Lower lobe of right lung (tissue), 2 donors: Measurements from ENCODE around the gene BCAN. TPM values are rescaled to one million over a fixed set of nuclear protein-coding genes. Genes with fewer than 3 reads are reported as not detected.
A peak's percentile ranks its signal among the peaks of the same experiment; 100 is the strongest.

Experiments used
- ATAC-seq, 2 donors: fragments of 200-7000 bp; cut with Tn5 transposase; one replicate each; pipeline ENCODE4 v1.9.1; 2020 to 2022; ENCODE audit warnings: mild to moderate bottlenecking in 2 of 2, moderate library complexity in 2 of 2
- DNase-seq: peaks from one replicate; pipeline ENCODE4 v3.0.0-alpha.2; 2020
- H3K27ac ChIP-seq: fragments of 200-600 bp; one replicate; pipeline ENCODE4 v1.8.0; 2022
- H3K27me3 ChIP-seq: fragments of 200-600 bp; one replicate; pipeline ENCODE4 v1.8.0; 2022; ENCODE audit warnings: low read depth
- H3K36me3 ChIP-seq: fragments of 200-600 bp; one replicate; pipeline ENCODE4 v1.8.0; 2022; ENCODE audit warnings: mild to moderate bottlenecking
- H3K4me1 ChIP-seq: fragments of 200-600 bp; one replicate; pipeline ENCODE4 v1.8.0; 2022
- H3K4me3 ChIP-seq: fragments of 200-600 bp; one replicate; pipeline ENCODE4 v1.8.0; 2022; ENCODE audit warnings: mild to moderate bottlenecking
- H3K9me3 ChIP-seq: fragments of 200-600 bp; one replicate; pipeline ENCODE4 v1.8.0; 2022
- intact Hi-C: fragments of 100-400 bp; cut with DNase I; formaldehyde crosslinking; loops from one replicate; pipeline ENCODE4 v1.11.0; 2022
- total RNA-seq: library from RNA; stranded (reverse); fragmentation: NEBNext Ultra II Directional; extraction: Animal tissue kit (Norgen Biotek cat#: 25700); gene quantifications from one replicate; pipeline ENCODE4 v1.2.1, GENCODE V29; 2021
- TF ChIP-seq, protein P1 (sequence below): fragments of 200-600 bp; IDR thresholded peaks from one replicate; pipeline ENCODE4 v1.8.0; 2022; ENCODE audit warnings: antibody characterized with exemption, mild to moderate bottlenecking
- donor health status: DM: no; HTN: yes; CAD: no; lungs with severe emphysema.

Gene BCAN
- total RNA-seq, 1 donor from 2014 or later: not detected

DNA sequence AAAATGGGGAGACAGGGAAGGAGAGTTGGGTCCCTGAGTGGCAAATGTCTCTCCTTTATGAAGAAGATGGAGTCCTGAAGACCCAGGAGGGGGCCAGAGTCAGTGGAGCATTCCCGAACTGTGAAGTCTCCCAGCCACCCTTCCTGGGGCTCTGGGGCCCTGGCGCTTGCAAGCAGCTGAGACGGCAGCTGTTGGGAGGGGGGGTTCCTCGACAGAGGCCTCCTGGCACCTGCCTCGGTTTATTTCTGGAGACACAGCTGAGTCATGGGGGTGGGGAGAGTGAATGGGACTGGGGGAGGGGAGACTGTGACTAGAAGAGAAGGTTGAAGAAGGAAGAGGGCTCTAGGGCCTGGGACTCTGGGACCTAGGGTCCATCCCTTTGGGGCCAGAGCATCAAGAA is 21.3 kb downstream of the BCAN start:
- peak overlapping the region; percentile 76 for H3K27ac ChIP-seq
- TF ChIP-seq, protein P1, sequence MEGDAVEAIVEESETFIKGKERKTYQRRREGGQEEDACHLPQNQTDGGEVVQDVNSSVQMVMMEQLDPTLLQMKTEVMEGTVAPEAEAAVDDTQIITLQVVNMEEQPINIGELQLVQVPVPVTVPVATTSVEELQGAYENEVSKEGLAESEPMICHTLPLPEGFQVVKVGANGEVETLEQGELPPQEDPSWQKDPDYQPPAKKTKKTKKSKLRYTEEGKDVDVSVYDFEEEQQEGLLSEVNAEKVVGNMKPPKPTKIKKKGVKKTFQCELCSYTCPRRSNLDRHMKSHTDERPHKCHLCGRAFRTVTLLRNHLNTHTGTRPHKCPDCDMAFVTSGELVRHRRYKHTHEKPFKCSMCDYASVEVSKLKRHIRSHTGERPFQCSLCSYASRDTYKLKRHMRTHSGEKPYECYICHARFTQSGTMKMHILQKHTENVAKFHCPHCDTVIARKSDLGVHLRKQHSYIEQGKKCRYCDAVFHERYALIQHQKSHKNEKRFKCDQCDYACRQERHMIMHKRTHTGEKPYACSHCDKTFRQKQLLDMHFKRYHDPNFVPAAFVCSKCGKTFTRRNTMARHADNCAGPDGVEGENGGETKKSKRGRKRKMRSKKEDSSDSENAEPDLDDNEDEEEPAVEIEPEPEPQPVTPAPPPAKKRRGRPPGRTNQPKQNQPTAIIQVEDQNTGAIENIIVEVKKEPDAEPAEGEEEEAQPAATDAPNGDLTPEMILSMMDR: no peak
- no peaks in the 10 kb centered on the region for H3K27me3 ChIP-seq
- no peak overlapping the region for H3K4me3 ChIP-seq
- no peaks in the 10 kb centered on the region for H3K36me3 ChIP-seq
- no peak for ATAC-seq
- H3K9me3 ChIP-seq: no peaks in the 10 kb centered on the region
- intact Hi-C loops: no loop called here
- H3K4me1 ChIP-seq: peaks cover 94% of the 10 kb centered on the region
- DNase-seq: no peak

DNA sequence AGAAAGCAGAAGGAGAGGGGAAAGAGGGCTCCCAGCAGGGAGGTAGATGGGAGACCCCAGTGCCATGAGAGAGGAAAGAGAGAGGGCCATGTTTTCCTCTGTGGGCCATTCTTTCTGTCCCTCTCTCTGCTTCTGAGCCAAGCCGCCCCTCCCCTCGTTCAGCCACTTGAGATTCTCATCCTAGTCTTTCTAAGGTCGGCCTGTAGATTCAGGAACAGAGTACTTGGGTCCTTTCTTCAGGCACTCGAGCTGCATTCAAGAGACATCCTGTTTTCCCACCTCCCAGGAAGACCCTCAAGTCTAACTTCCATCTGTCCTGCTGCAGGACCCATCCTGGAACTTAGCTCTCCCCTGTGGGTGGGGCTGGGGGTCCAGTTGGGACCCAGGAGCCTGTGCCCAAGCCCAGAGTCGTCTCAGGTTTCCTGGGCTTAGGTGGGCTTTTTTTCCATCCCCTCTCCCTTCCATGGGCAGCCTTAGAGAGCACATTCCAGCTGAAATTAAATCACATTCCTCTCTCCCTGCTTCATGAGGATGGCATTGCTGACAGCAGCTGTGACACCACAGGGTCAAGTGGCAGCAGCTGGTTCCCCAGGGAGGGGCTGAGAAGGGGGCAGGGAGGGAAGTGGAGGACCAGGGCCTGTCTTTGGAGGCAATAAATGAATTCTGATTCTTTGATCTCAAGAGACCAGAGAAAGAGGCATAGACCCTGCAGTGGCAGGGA is 22.3 kb downstream of the BCAN start:
- Histone ChIP-seq H3K9me3 (no peaks in the 10 kb centered on the region), H3K27ac (peak overlapping the region; percentile 76), H3K27me3 (no peaks in the 10 kb centered on the region), H3K4me1 (peaks cover 97% of the 10 kb centered on the region), H3K4me3 (no peak overlapping the region), H3K36me3 (no peaks in the 10 kb centered on the region)
- TF ChIP-seq, protein P1: no peak
- ATAC-seq: no peak
- intact Hi-C loops: no loop called here
- DNase-seq: no peak

DNA sequence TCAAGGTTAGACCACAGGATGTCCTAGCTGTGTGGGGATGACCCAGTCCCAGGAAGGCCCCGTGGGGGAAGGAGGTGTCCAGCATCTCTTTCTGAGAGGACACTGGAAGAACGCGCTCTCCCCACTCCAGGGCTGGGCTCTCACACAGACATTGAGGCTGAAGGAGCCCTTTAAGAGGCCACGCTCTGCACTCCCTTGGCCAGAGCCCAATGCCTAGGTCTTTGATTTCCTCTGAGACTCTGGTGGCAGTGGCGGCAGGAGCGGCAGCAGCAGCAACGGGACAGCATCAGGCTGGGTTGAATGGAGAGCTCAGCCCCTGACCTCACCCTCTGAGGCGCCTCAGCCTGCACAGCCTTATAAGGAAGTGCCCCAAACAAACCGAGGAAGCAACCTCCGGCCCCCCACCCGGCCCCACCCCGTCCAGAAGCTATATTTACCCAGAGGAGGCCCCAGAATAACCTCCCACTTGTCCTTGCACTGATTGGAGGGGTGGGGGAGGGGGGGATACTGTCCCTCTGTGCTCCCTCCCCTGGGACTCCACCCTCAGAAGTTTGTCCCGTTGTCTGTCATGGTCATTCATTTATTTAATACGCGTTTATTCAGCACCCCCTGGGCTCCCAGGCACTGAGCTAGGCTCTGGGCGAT is 23.0 kb downstream of the BCAN start:
- peak overlapping the region; percentile 76 for H3K27ac ChIP-seq
- no peak for DNase-seq
- TF ChIP-seq, protein P1: no peak
- H3K9me3 ChIP-seq: no peaks in the 10 kb centered on the region
- no peaks in the 10 kb centered on the region for H3K36me3 ChIP-seq
- H3K4me1 ChIP-seq: peaks cover 92% of the 10 kb centered on the region
- H3K27me3 ChIP-seq: no peaks in the 10 kb centered on the region
- intact Hi-C loops: no loop called here
- H3K4me3 ChIP-seq: no peak overlapping the region
- peak; percentile 4 to 5 for ATAC-seq

DNA sequence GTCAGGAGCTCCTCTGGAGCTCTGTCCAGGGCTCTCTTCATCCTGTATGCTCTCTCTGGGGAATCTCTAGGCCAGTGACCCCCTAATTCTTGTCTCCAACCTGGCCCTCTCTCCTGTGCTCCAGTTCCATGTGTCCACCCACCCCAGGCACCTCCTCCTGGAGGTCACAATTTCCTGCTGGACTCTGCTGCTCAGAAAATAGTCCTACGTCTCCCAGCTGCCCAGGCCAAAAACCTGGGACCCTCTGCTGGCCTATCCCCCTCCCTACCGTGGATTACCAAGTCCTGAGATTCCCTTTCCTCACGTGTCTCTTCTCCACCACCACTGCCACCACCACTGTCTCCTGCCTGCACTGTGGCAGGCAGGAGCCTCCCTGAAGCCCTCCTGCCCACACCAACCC is 23.6 kb downstream of the BCAN start:
- no peaks in the 10 kb centered on the region for H3K36me3 ChIP-seq
- H3K27me3 ChIP-seq: no peaks in the 10 kb centered on the region
- TF ChIP-seq, protein P1: no peak
- intact Hi-C loops: no loop called here
- no peaks in the 10 kb centered on the region for H3K9me3 ChIP-seq
- H3K4me1 ChIP-seq: peaks cover 85% of the 10 kb centered on the region
- ATAC-seq (no peak), DNase-seq (no peak)
- H3K27ac ChIP-seq: peak overlapping the region; percentile 76
- no peak overlapping the region for H3K4me3 ChIP-seq

DNA sequence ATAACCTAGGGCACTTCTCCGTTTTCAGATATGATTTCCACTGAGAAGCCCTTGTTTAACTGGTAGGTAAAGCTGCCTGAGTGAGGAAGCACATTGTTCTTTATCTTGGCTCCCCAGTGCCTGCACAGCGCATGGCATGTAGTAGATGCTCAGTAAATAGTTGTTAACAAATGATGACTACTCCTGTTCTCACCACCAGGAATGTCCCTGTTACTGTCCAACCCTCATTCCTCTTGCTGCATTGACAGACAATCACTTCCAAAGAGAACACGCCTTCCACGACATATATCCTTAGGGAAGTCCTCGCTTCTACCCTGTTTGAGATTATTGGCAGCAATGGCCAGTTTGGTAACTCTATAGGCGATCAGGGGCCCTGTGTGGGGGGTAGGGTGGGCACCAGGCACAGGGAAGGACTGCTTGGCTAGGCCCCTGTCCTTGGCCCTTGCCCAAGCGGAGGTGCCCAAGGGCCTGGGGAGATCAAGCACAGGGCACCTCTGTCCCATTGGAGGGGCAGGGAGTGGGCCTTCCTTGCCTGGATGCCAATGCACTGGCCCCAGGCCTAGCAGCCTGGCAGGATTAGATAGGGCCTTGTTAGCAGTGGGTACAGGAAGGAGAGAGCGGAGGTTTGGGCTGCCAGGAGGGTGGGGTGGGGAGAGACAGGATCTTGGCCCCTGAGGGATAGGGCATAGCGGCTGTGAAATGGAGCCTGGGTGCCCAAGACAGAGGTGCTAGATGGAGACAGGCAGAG is 25.1 kb downstream of the BCAN start:
- H3K9me3 ChIP-seq: no peaks in the 10 kb centered on the region
- peaks cover 2% of the 10 kb centered on the region for H3K36me3 ChIP-seq
- no peaks in the 10 kb centered on the region for H3K27me3 ChIP-seq
- TF ChIP-seq, protein P1: no peak
- no peak for DNase-seq
- H3K4me1 ChIP-seq: peaks cover 70% of the 10 kb centered on the region
- intact Hi-C loops: no loop called here
- H3K27ac ChIP-seq: peak overlapping the region; percentile 72
- ATAC-seq: peak in 1 of 2 donors; percentile 11
- H3K4me3 ChIP-seq: no peak overlapping the region
